ENCODE results near the gene SH3RF3.
"Not testable (repeated sequence)": the region's sequence is repeated elsewhere in the genome, so short reads cannot be mapped to it uniquely, and the experiment has no call there.

Gene SH3RF3

GRCh38 chr2:109535217-109535946 is 406.4 kb downstream of the SH3RF3 start:
- ATAC-seq (ENCODE audit: low read depth) = no peak
- H3K4me1 ChIP-seq (ENCODE audit: insufficient read depth, poor library complexity, severe bottlenecking) = no peaks in the 10 kb centered on the region
- no peaks in the 10 kb centered on the region for H3K9me3 ChIP-seq (ENCODE audit: severe bottlenecking)
- no peak for DNase-seq (ENCODE audit: low spot score)
- no peak for TF ChIP-seq CTCF (IDR thresholded peaks at IDR 0.05; ENCODE audit: poor library complexity, severe bottlenecking)
- H3K27me3 ChIP-seq (ENCODE audit: insufficient read depth, poor library complexity, severe bottlenecking) = no peaks in the 10 kb centered on the region
- H3K4me3 ChIP-seq (ENCODE audit: severe bottlenecking) = no peak overlapping the region
- no peaks in the 10 kb centered on the region for H3K36me3 ChIP-seq (ENCODE audit: low read depth)
- no peak overlapping the region for H3K27ac ChIP-seq (ENCODE audit: poor library complexity, severe bottlenecking)

- not testable (repeated sequence) for H3K4me1 ChIP-seq (ENCODE audit: insufficient read depth, poor library complexity, severe bottlenecking); H3K4me3 ChIP-seq (ENCODE audit: severe bottlenecking); ATAC-seq (ENCODE audit: low read depth); DNase-seq (ENCODE audit: low spot score); H3K9me3 ChIP-seq (ENCODE audit: severe bottlenecking); H3K27me3 ChIP-seq (ENCODE audit: insufficient read depth, poor library complexity, severe bottlenecking); H3K27ac ChIP-seq (ENCODE audit: poor library complexity, severe bottlenecking); H3K36me3 ChIP-seq (ENCODE audit: low read depth)
These were observed 407.6 kb downstream of the SH3RF3 start for GRCh38 chr2:109536556-109536955.

- TF ChIP-seq CTCF (IDR thresholded peaks at IDR 0.05; ENCODE audit: poor library complexity, severe bottlenecking) = no peak
- Histone ChIP-seq H3K27me3 (ENCODE audit: insufficient read depth, poor library complexity, severe bottlenecking) (no peaks in the 10 kb centered on the region), H3K27ac (ENCODE audit: poor library complexity, severe bottlenecking) (no peak overlapping the region), H3K36me3 (ENCODE audit: low read depth) (peaks cover 4% of the 10 kb centered on the region), H3K4me3 (ENCODE audit: severe bottlenecking) (no peak overlapping the region), H3K9me3 (ENCODE audit: severe bottlenecking) (no peaks in the 10 kb centered on the region), H3K4me1 (ENCODE audit: insufficient read depth, poor library complexity, severe bottlenecking) (no peaks in the 10 kb centered on the region)
- DNase-seq (ENCODE audit: low spot score) (no peak), ATAC-seq (ENCODE audit: low read depth) (no peak)
These were observed 408.7 kb downstream of the SH3RF3 start for GRCh38 chr2:109537565-109538222.

GRCh38 chr2:109538546-109538945 is 409.5 kb downstream of the SH3RF3 start:
- no peaks in the 10 kb centered on the region for H3K4me1 ChIP-seq (ENCODE audit: insufficient read depth, poor library complexity, severe bottlenecking)
- H3K36me3 ChIP-seq (ENCODE audit: low read depth) = peaks cover 11% of the 10 kb centered on the region
- no peak overlapping the region for H3K27ac ChIP-seq (ENCODE audit: poor library complexity, severe bottlenecking)
- H3K9me3 ChIP-seq (ENCODE audit: severe bottlenecking) = no peaks in the 10 kb centered on the region
- H3K27me3 ChIP-seq (ENCODE audit: insufficient read depth, poor library complexity, severe bottlenecking) = no peaks in the 10 kb centered on the region
- TF ChIP-seq CTCF (IDR thresholded peaks at IDR 0.05; ENCODE audit: poor library complexity, severe bottlenecking) = no peak
- no peak overlapping the region for H3K4me3 ChIP-seq (ENCODE audit: severe bottlenecking)
- DNase-seq (ENCODE audit: low spot score) (no peak), ATAC-seq (ENCODE audit: low read depth) (no peak)

GRCh38 chr2:109542384-109542783 is 413.4 kb downstream of the SH3RF3 start:
- no peaks in the 10 kb centered on the region for H3K4me1 ChIP-seq (ENCODE audit: insufficient read depth, poor library complexity, severe bottlenecking)
- no peak for ATAC-seq (ENCODE audit: low read depth)
- DNase-seq (ENCODE audit: low spot score) = no peak
- no peaks in the 10 kb centered on the region for H3K27me3 ChIP-seq (ENCODE audit: insufficient read depth, poor library complexity, severe bottlenecking)
- no peak overlapping the region for H3K27ac ChIP-seq (ENCODE audit: poor library complexity, severe bottlenecking)
- H3K9me3 ChIP-seq (ENCODE audit: severe bottlenecking) = no peaks in the 10 kb centered on the region
- H3K36me3 ChIP-seq (ENCODE audit: low read depth) = peaks cover 40% of the 10 kb centered on the region
- H3K4me3 ChIP-seq (ENCODE audit: severe bottlenecking) = no peak overlapping the region
- TF ChIP-seq CTCF (IDR thresholded peaks at IDR 0.05; ENCODE audit: poor library complexity, severe bottlenecking) = no peak

Measured in RWPE2 (cell line).